Body of pancreas (tissue), 4 donors: Measurements from ENCODE around the gene ETV1. TPM values are rescaled to one million over a fixed set of nuclear protein-coding genes. Genes with fewer than 3 reads are reported as not detected.

Experiments
- ATAC-seq: fragments of 150-250 bp; one replicate; pipeline ENCODE4 v1.9.1; 2016
- DNase-seq, 4 donors: peaks; one replicate each; pipeline ENCODE4 v3.0.0-alpha.2; 2019
- H3K27ac ChIP-seq, 4 donors: fragments of 200-600 bp; sonication (generic); 1 replicate in 3 of 4; 2 replicates in 1 of 4; pipeline versions ENCODE4 v1.5.1 to v1.6.1; 2016 to 2019; ENCODE audit warnings: mild to moderate bottlenecking in 1 of 4, mixed read lengths in 1 of 4, moderate library complexity in 1 of 4
- H3K27me3 ChIP-seq, 2 donors: fragments of 200-600 bp; sonication (generic); one replicate each; pipeline ENCODE4 v1.6.0; 2016; ENCODE audit warnings: mild to moderate bottlenecking in 1 of 2
- H3K36me3 ChIP-seq, 2 donors: fragments of 200-600 bp; sonication (generic); replicated peaks in 1 of 2; 2 replicates each; pipeline ENCODE4 v1.5.1; 2016; ENCODE audit warnings: low read depth in 2 of 2; ENCODE audit not compliant: insufficient read depth in 1 of 2
- H3K4me1 ChIP-seq: fragments of 200-600 bp; sonication (generic); one replicate; pipeline ENCODE4 v1.6.0; 2016
- H3K4me3 ChIP-seq, 2 donors: fragments of 200-600 bp; sonication (generic); 1 replicate in 1 of 2; 2 replicates in 1 of 2; pipeline ENCODE4 v1.5.1; 2016 to 2019
- H3K9me3 ChIP-seq, 3 donors: fragments of 200-600 bp; sonication (generic); 1 replicate in 2 of 3; 2 replicates in 1 of 3; pipeline ENCODE4 v1.5.1; 2016
- CTCF ChIP-seq, 7 experiments: fragments of 450-650 bp in 4 of 7; fragments of 200-600 bp in 3 of 7; sonication (generic) in 3 of 7; IDR thresholded peaks; one replicate each; pipeline ENCODE4 v1.5.1; 2016 to 2019; ENCODE audit warnings: antibody characterized with exemption in 7 of 7
- POLR2A ChIP-seq, 3 donors: fragments of 450-650 bp; IDR thresholded peaks; one replicate each; pipeline ENCODE4 v1.6.1; 2016; ENCODE audit warnings: antibody characterized with exemption in 3 of 3, mild to moderate bottlenecking in 2 of 3
- WGBS, 2 donors: methylation state at CpG; one replicate each; pipeline ENCODE4 v1.1.5; 2017; 5-methylcytosine and 5-hydroxymethylcytosine counted together
- intact Hi-C: fragments of 100-400 bp; cut with DNase I; formaldehyde crosslinking; loops from one replicate; pipeline ENCODE4 v1.15.1; 2023
- total RNA-seq, 2 donors: library from RNA; depleted of rRNA; stranded (reverse); fragments of >200 nt; gene quantifications; one replicate each; pipeline ENCODE4 v1.1.0, GENCODE V29; 2016

ETV1 gene
- total RNA-seq, 2 donors from 2014 or later: 2.6 TPM

GRCh38 chr7:14020339-14020900 is 31.0 kb upstream of the ETV1 start:
- no peaks in the 10 kb centered on the region for H3K36me3 ChIP-seq
- H3K4me3 ChIP-seq: no peak overlapping the region
- no peaks in the 10 kb centered on the region for H3K4me1 ChIP-seq
- H3K9me3 ChIP-seq: no peaks in the 10 kb centered on the region
- no peak for ATAC-seq
- H3K27me3 ChIP-seq: no peaks in the 10 kb centered on the region
- TF ChIP-seq CTCF (IDR thresholded peaks at IDR 0.05) (no peak), POLR2A (IDR thresholded peaks at IDR 0.05) (no peak)
- 40 to 49% methylated on average over 2 of the region's 2 CpGs for WGBS, 2 donors
- DNase-seq: no peak
- H3K27ac ChIP-seq: no peak overlapping the region
- intact Hi-C loops: no loop called here

GRCh38 chr7:14018751-14019150 is 29.3 kb upstream of the ETV1 start:
- H3K36me3 ChIP-seq: no peaks in the 10 kb centered on the region
- H3K9me3 ChIP-seq: no peaks in the 10 kb centered on the region
- no peak for TF ChIP-seq POLR2A (IDR thresholded peaks at IDR 0.05)
- TF ChIP-seq CTCF (IDR thresholded peaks at IDR 0.05): no peak
- H3K4me1 ChIP-seq: no peaks in the 10 kb centered on the region
- no peak for ATAC-seq
- intact Hi-C loops: no loop called here
- no peak for DNase-seq
- 77 to 85% methylated on average over 5 of the region's 5 CpGs for WGBS, 2 donors
- no peaks in the 10 kb centered on the region for H3K27me3 ChIP-seq
- H3K4me3 ChIP-seq: no peak overlapping the region
- no peak overlapping the region for H3K27ac ChIP-seq

GRCh38 chr7:14016950-14017349 is 27.5 kb upstream of the ETV1 start:
- H3K36me3 ChIP-seq: no peaks in the 10 kb centered on the region
- no peak overlapping the region for H3K27ac ChIP-seq
- WGBS, 2 donors: 69 to 82% methylated on average over 2 of the region's 2 CpGs
- ATAC-seq (no peak), DNase-seq (no peak)
- no peaks in the 10 kb centered on the region for H3K27me3 ChIP-seq
- no peaks in the 10 kb centered on the region for H3K4me1 ChIP-seq
- intact Hi-C loops: no loop called here
- H3K4me3 ChIP-seq: no peak overlapping the region
- H3K9me3 ChIP-seq: no peaks in the 10 kb centered on the region
- TF ChIP-seq POLR2A (IDR thresholded peaks at IDR 0.05): no peak
- no peak for TF ChIP-seq CTCF (IDR thresholded peaks at IDR 0.05)

GRCh38 chr7:14013898-14014297 is 24.4 kb upstream of the ETV1 start:
- DNase-seq (no peak), ATAC-seq (no peak)
- intact Hi-C loops: no loop called here
- Histone ChIP-seq H3K36me3 (no peaks in the 10 kb centered on the region), H3K27me3 (no peaks in the 10 kb centered on the region), H3K27ac (no peak overlapping the region), H3K4me1 (no peaks in the 10 kb centered on the region), H3K9me3 (no peaks in the 10 kb centered on the region), H3K4me3 (no peak overlapping the region)
- TF ChIP-seq POLR2A (IDR thresholded peaks at IDR 0.05) (no peak), CTCF (IDR thresholded peaks at IDR 0.05) (no peak)
- WGBS, 2 donors: 58 to 62% methylated on average over 1 of the region's 1 CpG
